Fibroblast of skin of abdomen (primary cell): ENCODE data around the gene PRPSAP1.

ENCODE experiments used
- DNase-seq: peaks from one replicate; pipeline ENCODE4 v3.0.0-alpha.2; 2013

Gene PRPSAP1

GRCh38 chr17:76383546-76384221 is 30.0 kb upstream of the PRPSAP1 start:
- peak; percentile 59 for DNase-seq

GRCh38 chr17:76382803-76383545 is 29.3 kb upstream of the PRPSAP1 start:
- peak; percentile 93 for DNase-seq

- DNase-seq, result peak; percentile 72
These were observed 28.7 kb upstream of the PRPSAP1 start for GRCh38 chr17:76382351-76382802.

GRCh38 chr17:76381633-76382350 is 28.1 kb upstream of the PRPSAP1 start:
- peak; percentile 49 for DNase-seq

GRCh38 chr17:76379646-76380376 is 26.1 kb upstream of the PRPSAP1 start:
- no peak for DNase-seq

GRCh38 chr17:76379275-76379641 is 25.5 kb upstream of the PRPSAP1 start:
- DNase-seq, result no peak

- DNase-seq, result no peak
These were observed 25.0 kb upstream of the PRPSAP1 start for GRCh38 chr17:76378548-76379274.

GRCh38 chr17:76376318-76377133 is 22.8 kb upstream of the PRPSAP1 start:
- no peak for DNase-seq

- peak; percentile 97 for DNase-seq
These were observed 18.2 kb upstream of the PRPSAP1 start for GRCh38 chr17:76371656-76372628.

- peak; percentile 98 for DNase-seq
These were observed 16.7 kb upstream of the PRPSAP1 start for GRCh38 chr17:76370261-76370993.

- peak; percentile 52 for DNase-seq
These were observed 16.1 kb upstream of the PRPSAP1 start for GRCh38 chr17:76369804-76370203.

- peak; percentile 50 for DNase-seq
These were observed 15.7 kb upstream of the PRPSAP1 start for GRCh38 chr17:76369379-76369778.

GRCh38 chr17:76368545-76368944 is 14.8 kb upstream of the PRPSAP1 start:
- DNase-seq, result peak; percentile 91

- no peak for DNase-seq
These were observed 13.9 kb upstream of the PRPSAP1 start for GRCh38 chr17:76367642-76368041.

GRCh38 chr17:76366247-76366646 is 12.5 kb upstream of the PRPSAP1 start:
- no peak for DNase-seq

GRCh38 chr17:76365256-76365903 is 11.7 kb upstream of the PRPSAP1 start:
- no peak for DNase-seq

- DNase-seq, result no peak
These were observed 9.6 kb upstream of the PRPSAP1 start for GRCh38 chr17:76363107-76363842.

GRCh38 chr17:76360461-76360860 is 6.7 kb upstream of the PRPSAP1 start:
- no peak for DNase-seq
